ENCODE data around the gene KLHDC4.
"Not testable (repeated sequence)": the region's sequence is repeated elsewhere in the genome, so short reads cannot be mapped to it uniquely, and the experiment has no call there.

The KLHDC4 gene

GRCh38 chr16:87741700-87742415 lies 23.9 kb downstream of the KLHDC4 start:
- DNase-seq: no peak

GRCh38 chr16:87740909-87741424 lies 24.8 kb downstream of the KLHDC4 start:
- no peak for DNase-seq

DNA sequence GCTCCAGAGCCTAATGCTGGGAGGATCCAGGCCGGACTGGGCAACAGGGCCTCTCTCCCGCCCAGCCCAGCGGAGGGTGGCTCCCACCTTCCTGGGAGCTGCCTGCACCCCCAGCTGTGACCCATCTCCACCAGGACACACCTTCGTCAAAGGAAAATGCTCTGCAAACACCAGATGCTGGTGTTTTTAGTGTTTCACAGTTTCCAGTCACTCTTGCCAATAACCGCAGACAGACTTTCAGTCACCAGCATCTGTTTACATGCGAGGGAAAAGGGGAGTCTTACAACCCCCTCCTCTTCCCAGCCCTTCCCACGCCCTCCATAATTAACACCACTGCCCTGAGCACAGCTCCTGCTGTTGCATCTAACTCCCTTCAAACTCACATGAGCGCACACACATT lies 25.3 kb downstream of the KLHDC4 start:
- DNase-seq: no peak

DNA sequence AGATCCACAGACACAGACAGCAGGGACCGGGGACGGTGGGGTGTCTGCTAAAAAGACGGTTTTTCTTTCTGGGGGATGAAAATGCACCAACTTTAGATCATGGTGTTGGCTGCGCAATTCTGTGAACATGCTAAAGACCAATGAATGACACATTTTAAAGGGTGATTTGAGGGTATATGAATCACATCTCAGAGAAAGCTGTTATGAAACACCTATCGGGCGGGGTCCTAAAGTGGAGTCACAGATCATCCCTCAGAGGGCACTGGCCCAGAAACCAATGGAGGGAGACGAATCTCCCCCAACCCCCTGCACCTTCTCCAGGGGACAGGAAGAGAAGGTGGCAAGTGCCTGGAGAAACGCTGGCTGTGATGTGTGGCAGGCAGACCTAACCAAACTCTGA lies 26.0 kb downstream of the KLHDC4 start:
- DNase-seq: no peak

DNA sequence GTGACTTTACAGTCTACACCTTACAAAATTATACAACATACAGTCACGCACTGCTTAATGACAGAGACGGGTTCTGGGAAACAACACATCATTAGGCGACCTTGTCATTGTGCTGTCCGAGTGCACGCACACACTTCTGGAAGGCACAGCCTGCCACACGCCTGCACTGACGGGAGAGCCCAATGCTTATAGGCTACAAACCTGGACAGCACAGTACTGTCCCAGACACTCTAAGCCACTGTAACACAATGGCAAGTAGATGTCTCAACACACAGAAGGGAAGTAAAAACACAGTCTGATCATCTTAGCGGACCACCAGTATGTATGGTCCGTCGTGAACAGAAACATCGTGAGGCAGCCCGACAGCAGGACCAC lies 29.8 kb downstream of the KLHDC4 start:
- DNase-seq: no peak

GRCh38 chr16:87735270-87736007 lies 30.3 kb downstream of the KLHDC4 start:
- DNase-seq: no peak

DNA sequence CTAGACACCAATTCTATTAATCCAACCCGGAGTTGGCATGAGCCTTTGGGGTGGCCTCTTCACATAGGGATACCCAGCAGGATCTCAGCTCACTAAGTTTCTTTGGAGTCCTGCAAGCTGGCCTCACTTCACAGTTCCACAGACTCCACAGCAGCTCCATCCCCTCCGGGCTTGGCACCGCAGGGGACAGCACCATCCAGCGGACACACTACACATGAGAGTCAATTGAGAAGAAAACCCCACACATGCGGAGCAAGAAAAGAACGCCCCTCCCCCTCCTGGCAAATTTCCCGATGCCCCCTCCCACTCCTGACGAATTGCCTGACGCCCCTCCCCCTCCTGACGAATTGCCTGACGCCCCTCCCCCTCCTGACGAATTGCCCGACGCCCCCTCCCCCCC lies 31.1 kb downstream of the KLHDC4 start:
- DNase-seq: no peak

- DNase-seq: no peak
These were observed 32.6 kb downstream of the KLHDC4 start for GRCh38 chr16:87733190-87733589.

- no peak for DNase-seq
These were observed 34.2 kb downstream of the KLHDC4 start for GRCh38 chr16:87731607-87732006.

DNA sequence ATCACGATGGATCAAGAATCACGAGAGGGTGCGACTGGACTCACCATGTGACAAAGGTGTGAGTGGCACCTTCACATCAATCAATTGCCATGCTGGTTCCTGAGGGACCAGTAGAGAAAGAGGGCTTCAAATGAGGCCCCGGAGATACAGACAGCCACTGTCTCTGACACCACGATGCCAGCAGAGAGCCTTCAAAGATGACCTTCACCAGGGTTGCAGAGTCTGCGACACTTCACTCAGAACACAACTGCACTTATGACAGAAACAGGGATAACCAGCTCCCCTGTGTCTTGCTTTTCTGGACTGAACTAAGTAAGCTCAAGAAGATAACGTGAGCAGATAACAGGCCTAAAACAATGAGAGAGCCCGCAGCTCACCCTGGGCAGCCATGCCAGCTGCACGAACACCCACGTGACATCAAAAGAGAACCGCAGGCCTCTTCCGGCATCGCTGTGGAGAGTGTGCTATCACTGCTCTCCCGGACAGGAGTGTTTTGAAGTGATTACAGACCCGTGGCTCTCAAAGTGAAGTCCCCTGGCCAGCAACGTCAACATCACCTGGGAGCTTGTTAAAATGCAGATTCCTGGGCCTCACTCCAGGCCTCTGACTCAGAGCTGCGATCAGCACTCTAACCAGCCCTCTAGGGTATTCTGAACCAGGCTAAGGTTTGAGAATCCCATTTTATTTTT lies 36.4 kb downstream of the KLHDC4 start:
- no peak for DNase-seq

- DNase-seq: no peak
These were observed 37.8 kb downstream of the KLHDC4 start for GRCh38 chr16:87728026-87728425.

DNA sequence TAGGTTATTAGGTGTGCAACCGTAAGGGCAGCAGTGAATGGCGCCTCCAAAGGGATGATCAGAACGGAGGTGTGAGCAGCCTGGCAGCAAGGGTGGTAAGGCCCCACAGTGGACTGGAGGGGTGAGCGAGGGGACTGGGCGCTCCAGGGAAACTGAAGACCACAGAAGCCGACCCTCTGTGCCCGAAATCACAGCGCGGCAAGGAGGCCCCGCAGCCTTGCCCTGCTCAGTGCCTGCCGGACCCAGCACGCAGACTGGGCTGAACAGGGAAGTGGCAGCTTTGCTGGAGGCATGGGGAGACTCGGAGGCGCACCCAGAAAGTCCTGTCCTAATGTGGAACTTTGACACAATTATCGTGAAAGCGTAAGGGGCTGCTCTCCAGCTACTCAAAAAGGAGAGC lies 38.4 kb downstream of the KLHDC4 start:
- DNase-seq: no peak

DNA sequence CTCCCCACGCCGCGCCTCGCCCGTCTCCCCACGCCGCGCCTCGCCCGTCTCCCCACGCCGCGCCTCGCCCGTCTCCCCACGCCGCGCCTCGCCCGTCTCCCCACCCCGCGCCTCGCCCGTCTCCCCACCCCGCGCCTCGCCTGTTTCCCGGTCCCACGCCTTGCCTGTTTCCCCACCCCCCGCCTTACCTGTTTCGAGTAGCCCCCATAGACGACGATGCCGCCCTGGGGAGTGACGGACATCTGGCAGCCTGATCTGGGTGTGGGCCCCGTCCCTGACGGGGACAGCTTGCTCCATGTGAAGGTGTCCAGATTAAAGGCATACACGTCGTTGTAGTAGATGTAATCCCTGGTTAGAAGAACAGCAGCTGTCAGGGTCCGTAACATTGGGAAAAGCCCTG lies 39.2 kb downstream of the KLHDC4 start:
- not testable (repeated sequence) for DNase-seq

DNA sequence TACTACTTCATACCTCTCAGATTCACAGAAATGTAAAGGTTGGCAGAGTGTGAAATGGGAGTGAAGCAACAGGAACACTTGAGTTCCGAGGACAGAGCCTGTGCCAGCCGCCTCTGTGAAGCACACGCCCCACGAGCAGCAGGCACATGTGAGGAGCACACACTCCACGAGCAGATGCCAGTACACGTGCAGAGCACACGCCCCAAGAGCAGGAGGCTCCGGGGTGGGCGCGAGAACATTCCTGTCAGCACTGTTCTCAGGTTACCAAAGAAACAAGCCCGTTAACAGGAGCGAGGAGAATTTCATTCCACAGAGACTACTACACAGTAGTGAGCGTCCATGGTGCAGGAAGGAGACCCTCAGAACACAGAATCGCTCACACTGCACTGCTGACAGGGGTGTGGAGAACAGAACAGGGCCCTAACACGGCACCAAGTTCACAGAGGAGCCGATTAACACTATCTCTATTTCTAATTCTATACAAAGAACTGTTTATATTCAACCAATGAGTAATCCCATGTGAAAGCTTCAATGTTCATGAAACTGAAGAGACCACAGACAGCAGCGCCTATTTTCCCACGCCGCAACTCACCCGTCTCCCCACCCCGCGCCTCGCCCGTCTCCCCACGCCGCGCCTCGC lies 40.1 kb downstream of the KLHDC4 start:
- no peak for DNase-seq

DNA sequence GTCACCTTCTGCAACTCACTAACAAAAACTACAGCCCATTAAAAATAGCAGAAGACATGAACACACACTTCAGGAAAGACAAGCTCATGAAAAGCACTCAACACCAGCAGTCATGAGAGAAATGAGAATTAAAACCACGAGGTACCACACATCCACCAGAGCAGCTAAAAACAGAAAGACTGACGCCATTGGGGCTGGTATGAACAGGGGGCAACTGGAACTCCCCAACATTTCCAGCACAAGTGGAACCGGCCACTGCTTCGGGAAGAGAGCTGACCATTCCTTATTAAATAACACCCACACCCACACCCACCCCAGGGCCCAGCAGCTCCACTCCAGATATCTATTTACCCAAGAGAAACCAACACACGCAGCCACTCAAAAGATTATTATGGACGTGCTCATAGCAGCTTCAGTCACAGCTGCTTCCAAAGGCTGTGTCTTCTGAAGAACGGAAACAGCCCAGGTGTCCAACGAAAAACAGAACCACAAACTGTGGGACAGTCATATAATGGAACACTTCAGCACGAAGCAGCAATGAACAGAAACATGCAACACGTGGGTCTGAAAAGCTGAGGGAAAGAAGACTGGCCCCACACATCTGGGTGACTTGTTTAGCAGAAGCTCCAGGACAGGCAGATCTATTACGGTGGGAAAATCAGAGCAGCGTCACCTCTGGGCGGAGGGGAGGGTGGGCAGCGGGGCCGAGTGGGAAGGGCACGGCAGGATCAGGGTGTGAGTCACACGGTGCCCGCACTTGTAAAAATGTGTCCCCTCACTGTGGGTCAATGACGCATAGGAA lies 41.1 kb downstream of the KLHDC4 start:
- DNase-seq: no peak

- DNase-seq: no peak
These were observed 42.6 kb downstream of the KLHDC4 start for GRCh38 chr16:87723226-87723623.

DNA sequence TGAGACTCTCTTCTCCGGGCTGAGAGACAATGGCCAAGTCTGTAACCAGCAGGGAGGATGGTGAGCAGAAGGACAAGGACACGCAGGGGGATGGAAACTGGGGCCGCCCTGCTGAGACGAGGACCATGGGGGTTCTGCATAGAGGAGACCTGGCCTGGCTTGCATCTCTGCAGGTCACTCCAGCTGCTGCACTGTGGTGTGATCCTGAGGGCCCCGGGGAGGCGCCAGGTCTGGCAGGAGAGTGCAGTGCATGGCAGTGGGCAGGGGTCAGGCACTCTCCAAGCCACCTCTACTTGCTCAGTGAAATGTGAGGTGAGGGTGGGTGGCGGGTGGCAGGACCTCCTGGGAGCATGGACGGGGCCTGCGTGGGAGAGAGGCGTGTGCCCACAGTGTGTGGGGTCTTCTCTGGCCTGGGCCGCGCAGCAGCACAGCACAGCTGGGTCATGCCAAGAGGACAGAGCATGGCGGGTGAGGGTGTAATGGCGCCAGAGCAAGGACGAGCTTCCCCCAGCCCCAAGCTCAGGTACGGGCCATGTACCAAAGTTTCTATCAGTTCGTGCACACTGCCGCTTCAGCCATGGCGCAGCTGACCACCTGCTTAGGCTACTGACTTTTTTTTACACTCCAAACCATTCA lies 43.1 kb downstream of the KLHDC4 start:
- DNase-seq: no peak

GRCh38 chr16:87721622-87722585 lies 43.9 kb downstream of the KLHDC4 start:
- no peak for DNase-seq

GRCh38 chr16:87720446-87720845 lies 45.3 kb downstream of the KLHDC4 start:
- DNase-seq: no peak

DNA sequence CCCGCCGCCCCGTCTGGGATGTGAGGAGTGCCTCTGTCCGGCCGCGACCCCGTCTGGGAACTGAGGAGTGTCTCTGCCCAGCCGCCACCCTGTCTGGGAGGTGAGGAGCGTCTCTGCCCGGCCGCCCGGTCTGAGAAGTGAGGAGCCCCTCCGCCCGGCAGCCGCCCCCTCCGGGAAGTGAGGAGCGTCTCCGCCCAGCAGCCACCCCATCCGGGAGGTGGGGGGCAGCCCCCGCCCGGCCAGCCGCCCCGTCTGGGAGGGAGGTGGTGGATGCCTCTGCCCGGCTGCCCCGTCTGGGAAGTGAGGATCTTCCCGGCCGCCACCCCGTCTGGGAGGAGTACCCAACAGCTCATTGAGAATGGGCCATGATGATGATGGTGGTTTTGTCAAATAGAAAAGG lies 47.0 kb downstream of the KLHDC4 start:
- DNase-seq: not testable (repeated sequence)

GRCh38 chr16:87715658-87716057 lies 50.1 kb downstream of the KLHDC4 start:
- DNase-seq: no peak
